Fibroblast of gingiva (primary cell): ENCODE data around the gene PEX11B.

Experiments
- DNase-seq: peaks from one replicate; pipeline ENCODE4 v3.0.0-alpha.2; 2011; ENCODE audit warnings: low read depth

PEX11B gene

GRCh38 chr1:145871994-145872924, 46.3 kb downstream of the PEX11B start:
- peak; percentile 71 for DNase-seq

DNA sequence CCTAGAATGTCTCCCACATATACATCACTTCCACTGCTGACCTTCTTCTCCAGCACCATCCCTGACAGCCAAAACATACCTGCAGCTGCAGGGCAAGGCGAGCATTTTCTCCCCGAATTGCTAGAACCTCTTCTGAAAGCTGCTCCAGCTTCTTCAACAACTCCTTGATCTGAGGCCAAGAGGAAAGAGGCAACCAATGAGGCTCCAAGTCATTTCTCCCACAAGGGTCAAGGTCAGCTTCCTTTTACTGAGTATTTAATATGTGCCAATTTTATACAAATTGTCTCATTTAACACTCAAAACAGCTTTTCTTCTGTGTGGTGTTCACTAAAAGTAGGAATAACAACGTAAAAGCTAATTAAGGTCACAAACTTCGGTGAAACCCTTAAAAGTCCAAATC, 50.3 kb downstream of the PEX11B start:
- no peak for DNase-seq

DNA sequence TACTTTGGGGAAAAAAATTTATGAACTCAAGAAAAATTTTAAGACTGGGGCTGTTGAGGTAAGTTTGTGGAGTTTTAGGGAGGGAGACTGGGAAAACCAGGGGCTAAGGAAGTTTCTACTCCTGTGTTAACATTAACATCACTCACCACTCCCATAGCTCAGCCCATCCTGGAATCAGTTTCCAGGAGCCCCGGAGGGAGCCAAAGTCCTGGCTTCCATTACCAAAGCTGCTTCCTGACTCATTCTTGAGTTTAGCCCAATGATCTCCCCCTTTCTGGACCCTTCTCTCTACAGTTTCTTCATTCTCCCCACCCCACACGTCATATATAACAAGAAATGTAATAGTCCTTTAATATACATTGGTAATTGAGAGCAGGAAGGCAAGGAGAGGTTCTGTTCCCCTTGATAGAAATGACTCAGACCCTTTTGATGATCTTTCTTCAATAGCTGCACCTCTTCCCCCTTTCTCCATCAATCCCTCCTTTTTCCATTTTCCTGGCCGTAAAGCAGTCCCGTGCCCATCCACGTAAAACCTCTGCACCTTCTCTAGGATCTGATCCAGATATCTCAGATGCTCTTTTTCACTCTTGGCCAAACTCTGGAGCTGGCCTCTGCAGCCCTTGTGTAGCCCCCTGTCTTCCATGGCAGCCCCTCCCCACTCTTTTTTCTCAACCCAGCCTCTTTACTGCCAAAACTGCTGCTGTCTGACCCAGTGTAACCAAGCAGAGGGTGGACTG, 55.1 kb downstream of the PEX11B start:
- DNase-seq, result no peak
